HEK293 (cell line): ENCODE data around the gene MAGI1.

Experiments
- CTCF ChIA-PET: fragments of 350-600 bp; formaldehyde crosslinking; extraction: SDS; loops from one replicate; lab custom pipeline; 2021; ENCODE audit warnings: antibody characterized with exemption; lab: Yijun Ruan, JAX
- POLR2A ChIA-PET: fragments of 300-600 bp; formaldehyde crosslinking; extraction: SDS; loops from one replicate; lab custom pipeline; 2020; ENCODE audit warnings: antibody characterized with exemption, inconsistent platforms; lab: Yijun Ruan, JAX
- H3K27ac ChIP-seq: fragments of 200-500 bp; sonication (Bioruptor generic); 2 replicates; pipeline ENCODE4 v1.5.1; 2014; ENCODE audit warnings: low read depth, low read length, control low read depth, inconsistent platforms; ENCODE audit errors: extremely low read depth
- H3K36me3 ChIP-seq, 2 experiments: fragments of 200-500 bp in 1 of 2; sonication (Bioruptor generic) in 1 of 2; 1 replicate in 1 of 2; 2 replicates in 1 of 2; pipeline ENCODE4 v1.5.1; 2014 to 2017; ENCODE audit warnings: inconsistent platforms in 2 of 2, low read length in 2 of 2; ENCODE audit not compliant: control insufficient read depth in 2 of 2, insufficient read depth in 1 of 2
- H3K4me1 ChIP-seq: fragments of 200-500 bp; sonication (Bioruptor generic); 2 replicates; pipeline ENCODE4 v1.5.1; 2014; ENCODE audit warnings: mild to moderate bottlenecking, low read length, inconsistent platforms; ENCODE audit not compliant: control insufficient read depth, insufficient read depth
- H3K4me3 ChIP-seq: 2 replicates; pipeline ENCODE4 v1.5.1; 2011; ENCODE audit warnings: low read depth, mild to moderate bottlenecking, control low read depth, low read length, moderate library complexity
- H3K9me3 ChIP-seq: fragments of 200-500 bp; sonication (Bioruptor generic); 2 replicates; pipeline ENCODE4 v1.5.1; 2014; ENCODE audit warnings: low read depth, low read length, inconsistent platforms; ENCODE audit not compliant: control insufficient read depth, insufficient read depth
- KLF8 ChIP-seq: fragments of 450-650 bp; formaldehyde crosslinking; IDR thresholded peaks from 2 replicates; pipeline ENCODE4 v1.5.1; 2016; ENCODE audit warnings: missing biosample characterization, missing genetic modification characterization
- ZBTB21 ChIP-seq: fragments of 450-650 bp; formaldehyde crosslinking; IDR thresholded peaks from 2 replicates; pipeline ENCODE4 v1.5.1; 2017; ENCODE audit warnings: missing biosample characterization, missing genetic modification characterization
- ZNF175 ChIP-seq: fragments of 450-650 bp; formaldehyde crosslinking; IDR thresholded peaks from 2 replicates; pipeline ENCODE4 v1.5.1; 2016; ENCODE audit warnings: missing biosample characterization, missing genetic modification characterization
- ZNF214 ChIP-seq: fragments of 450-650 bp; formaldehyde crosslinking; IDR thresholded peaks from 2 replicates; pipeline ENCODE4 v1.5.1; 2017; ENCODE audit warnings: missing biosample characterization, mild to moderate bottlenecking, missing genetic modification characterization, borderline replicate concordance
- ZNF221 ChIP-seq: fragments of 450-650 bp; formaldehyde crosslinking; IDR thresholded peaks from 2 replicates; pipeline ENCODE4 v1.5.1; 2017; ENCODE audit warnings: missing biosample characterization, missing genetic modification characterization, borderline replicate concordance
- ZNF341 ChIP-seq: fragments of 450-650 bp; formaldehyde crosslinking; IDR thresholded peaks from 2 replicates; pipeline ENCODE4; 2016; ENCODE audit warnings: low read depth, missing biosample characterization, missing genetic modification characterization
- ZNF391 ChIP-seq: fragments of 450-650 bp; formaldehyde crosslinking; IDR thresholded peaks from 2 replicates; pipeline ENCODE4 v1.5.1; 2016; ENCODE audit warnings: low read depth, missing biosample characterization, missing genetic modification characterization, borderline replicate concordance
- ZNF416 ChIP-seq: fragments of 450-650 bp; formaldehyde crosslinking; IDR thresholded peaks from 2 replicates; pipeline ENCODE4 v1.5.1; 2016; ENCODE audit warnings: missing biosample characterization, missing genetic modification characterization
- ZNF423 ChIP-seq: fragments of 450-650 bp; formaldehyde crosslinking; IDR thresholded peaks from 2 replicates; pipeline ENCODE4 v1.5.1; 2016; ENCODE audit warnings: missing biosample characterization, missing genetic modification characterization
- ZNF571 ChIP-seq: fragments of 450-650 bp; formaldehyde crosslinking; IDR thresholded peaks from 2 replicates; pipeline ENCODE4 v1.5.0; 2017; ENCODE audit warnings: missing biosample characterization, missing genetic modification characterization
- ZNF701 ChIP-seq: fragments of 450-650 bp; formaldehyde crosslinking; IDR thresholded peaks from 2 replicates; pipeline ENCODE4 v1.5.1; 2016; ENCODE audit warnings: missing biosample characterization, missing genetic modification characterization
- ZNF747 ChIP-seq: fragments of 450-650 bp; formaldehyde crosslinking; IDR thresholded peaks from 2 replicates; pipeline ENCODE4 v1.5.1; 2016; ENCODE audit warnings: missing biosample characterization, missing genetic modification characterization
- ZNF777 ChIP-seq: fragments of 450-650 bp; formaldehyde crosslinking; IDR thresholded peaks from 2 replicates; pipeline ENCODE4 v1.5.1; 2017; ENCODE audit warnings: missing biosample characterization, missing genetic modification characterization, borderline replicate concordance
- ZNF792 ChIP-seq: fragments of 450-650 bp; formaldehyde crosslinking; IDR thresholded peaks from 2 replicates; pipeline ENCODE4 v1.5.1; 2016; ENCODE audit warnings: missing biosample characterization, missing genetic modification characterization
- ZSCAN16 ChIP-seq: fragments of 450-650 bp; formaldehyde crosslinking; IDR thresholded peaks from 2 replicates; pipeline ENCODE4 v1.5.1; 2016; ENCODE audit warnings: missing biosample characterization, missing genetic modification characterization
- TF ChIP-seq, protein P1 (sequence below): fragments of 450-650 bp; formaldehyde crosslinking; IDR thresholded peaks from 2 replicates; pipeline ENCODE4 v1.5.1; 2016; ENCODE audit warnings: missing biosample characterization, missing genetic modification characterization, borderline replicate concordance
- TF ChIP-seq, protein P2 (sequence below): fragments of 450-650 bp; formaldehyde crosslinking; IDR thresholded peaks from 2 replicates; pipeline ENCODE4 v1.5.1; 2016; ENCODE audit warnings: missing biosample characterization, missing genetic modification characterization
- TF ChIP-seq, protein P3 (sequence below): fragments of 450-650 bp; formaldehyde crosslinking; conservative IDR thresholded peaks from 2 replicates; pipeline ENCODE4 v1.5.1; 2016; ENCODE audit warnings: low read depth, missing biosample characterization, missing genetic modification characterization
- TF ChIP-seq, protein P4 (sequence below): fragments of 450-650 bp; formaldehyde crosslinking; IDR thresholded peaks from 2 replicates; pipeline ENCODE4 v1.5.1; 2016; ENCODE audit warnings: missing biosample characterization, missing genetic modification characterization

The MAGI1 gene

DNA sequence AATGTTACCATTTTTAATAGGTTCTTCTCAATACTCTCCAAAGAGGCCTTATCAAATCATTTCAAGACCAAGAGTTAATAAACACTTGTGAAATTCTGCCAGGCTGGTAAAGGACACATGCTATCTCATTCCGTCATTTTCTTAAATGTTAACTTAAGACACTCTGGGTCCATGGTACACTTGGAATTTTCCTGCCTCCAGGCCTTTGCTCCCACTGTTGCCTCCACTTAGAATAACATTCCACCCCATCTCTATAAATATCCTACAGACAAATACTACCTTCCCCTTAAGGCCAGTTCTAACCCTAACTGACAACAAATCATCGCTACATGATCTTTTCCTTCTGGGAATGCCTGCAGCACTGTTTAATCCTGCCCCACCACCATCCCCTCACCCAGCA is 24.1 kb downstream of the MAGI1 start (continued):
- TF ChIP-seq, protein P1, sequence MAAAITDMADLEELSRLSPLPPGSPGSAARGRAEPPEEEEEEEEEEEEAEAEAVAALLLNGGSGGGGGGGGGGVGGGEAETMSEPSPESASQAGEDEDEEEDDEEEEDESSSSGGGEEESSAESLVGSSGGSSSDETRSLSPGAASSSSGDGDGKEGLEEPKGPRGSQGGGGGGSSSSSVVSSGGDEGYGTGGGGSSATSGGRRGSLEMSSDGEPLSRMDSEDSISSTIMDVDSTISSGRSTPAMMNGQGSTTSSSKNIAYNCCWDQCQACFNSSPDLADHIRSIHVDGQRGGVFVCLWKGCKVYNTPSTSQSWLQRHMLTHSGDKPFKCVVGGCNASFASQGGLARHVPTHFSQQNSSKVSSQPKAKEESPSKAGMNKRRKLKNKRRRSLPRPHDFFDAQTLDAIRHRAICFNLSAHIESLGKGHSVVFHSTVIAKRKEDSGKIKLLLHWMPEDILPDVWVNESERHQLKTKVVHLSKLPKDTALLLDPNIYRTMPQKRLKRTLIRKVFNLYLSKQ (tag by site-specific recombination): no peak
- no peak for TF ChIP-seq ZNF416
- no peak for TF ChIP-seq ZSCAN16 (tag by site-specific recombination)
- no peak for TF ChIP-seq ZNF571 (tag by site-specific recombination)

DNA sequence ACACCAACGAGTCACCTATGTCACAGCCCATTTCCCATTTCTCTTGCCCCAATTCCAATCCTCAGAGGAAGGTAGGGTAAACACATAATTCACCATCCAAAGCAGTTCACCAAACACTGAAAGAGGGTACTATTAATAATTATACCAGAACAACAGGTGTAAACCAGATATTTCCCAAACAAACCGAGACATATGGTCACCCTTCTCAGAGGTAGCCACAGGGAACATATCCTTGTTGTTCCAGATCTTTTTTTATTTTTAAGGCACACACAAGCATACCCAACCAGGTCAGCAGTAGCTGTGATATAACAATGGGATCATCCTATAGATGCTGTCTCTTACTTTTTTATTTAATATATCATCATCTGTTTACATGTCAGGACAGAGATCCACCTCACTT is 24.7 kb downstream of the MAGI1 start:
- TF ChIP-seq ZNF792 (tag by site-specific recombination) (no peak), ZNF391 (tag by site-specific recombination) (no peak), ZNF747 (tag by site-specific recombination) (no peak), ZNF341 (tag by site-specific recombination) (no peak), ZNF214 (tag by site-specific recombination) (no peak), ZNF175 (tag by site-specific recombination) (no peak)
- TF ChIP-seq, protein P2, sequence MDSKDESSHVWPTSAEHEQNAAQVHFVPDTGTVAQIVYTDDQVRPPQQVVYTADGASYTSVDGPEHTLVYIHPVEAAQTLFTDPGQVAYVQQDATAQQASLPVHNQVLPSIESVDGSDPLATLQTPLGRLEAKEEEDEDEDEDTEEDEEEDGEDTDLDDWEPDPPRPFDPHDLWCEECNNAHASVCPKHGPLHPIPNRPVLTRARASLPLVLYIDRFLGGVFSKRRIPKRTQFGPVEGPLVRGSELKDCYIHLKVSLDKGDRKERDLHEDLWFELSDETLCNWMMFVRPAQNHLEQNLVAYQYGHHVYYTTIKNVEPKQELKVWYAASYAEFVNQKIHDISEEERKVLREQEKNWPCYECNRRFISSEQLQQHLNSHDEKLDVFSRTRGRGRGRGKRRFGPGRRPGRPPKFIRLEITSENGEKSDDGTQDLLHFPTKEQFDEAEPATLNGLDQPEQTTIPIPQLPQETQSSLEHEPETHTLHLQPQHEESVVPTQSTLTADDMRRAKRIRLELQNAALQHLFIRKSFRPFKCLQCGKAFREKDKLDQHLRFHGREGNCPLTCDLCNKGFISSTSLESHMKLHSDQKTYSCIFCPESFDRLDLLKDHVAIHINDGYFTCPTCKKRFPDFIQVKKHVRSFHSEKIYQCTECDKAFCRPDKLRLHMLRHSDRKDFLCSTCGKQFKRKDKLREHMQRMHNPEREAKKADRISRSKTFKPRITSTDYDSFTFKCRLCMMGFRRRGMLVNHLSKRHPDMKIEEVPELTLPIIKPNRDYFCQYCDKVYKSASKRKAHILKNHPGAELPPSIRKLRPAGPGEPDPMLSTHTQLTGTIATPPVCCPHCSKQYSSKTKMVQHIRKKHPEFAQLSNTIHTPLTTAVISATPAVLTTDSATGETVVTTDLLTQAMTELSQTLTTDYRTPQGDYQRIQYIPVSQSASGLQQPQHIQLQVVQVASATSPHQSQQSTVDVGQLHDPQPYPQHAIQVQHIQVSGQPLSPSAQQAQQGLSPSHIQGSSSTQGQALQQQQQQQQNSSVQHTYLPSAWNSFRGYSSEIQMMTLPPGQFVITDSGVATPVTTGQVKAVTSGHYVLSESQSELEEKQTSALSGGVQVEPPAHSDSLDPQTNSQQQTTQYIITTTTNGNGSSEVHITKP (tag by site-specific recombination): no peak
- TF ChIP-seq, protein P3, sequence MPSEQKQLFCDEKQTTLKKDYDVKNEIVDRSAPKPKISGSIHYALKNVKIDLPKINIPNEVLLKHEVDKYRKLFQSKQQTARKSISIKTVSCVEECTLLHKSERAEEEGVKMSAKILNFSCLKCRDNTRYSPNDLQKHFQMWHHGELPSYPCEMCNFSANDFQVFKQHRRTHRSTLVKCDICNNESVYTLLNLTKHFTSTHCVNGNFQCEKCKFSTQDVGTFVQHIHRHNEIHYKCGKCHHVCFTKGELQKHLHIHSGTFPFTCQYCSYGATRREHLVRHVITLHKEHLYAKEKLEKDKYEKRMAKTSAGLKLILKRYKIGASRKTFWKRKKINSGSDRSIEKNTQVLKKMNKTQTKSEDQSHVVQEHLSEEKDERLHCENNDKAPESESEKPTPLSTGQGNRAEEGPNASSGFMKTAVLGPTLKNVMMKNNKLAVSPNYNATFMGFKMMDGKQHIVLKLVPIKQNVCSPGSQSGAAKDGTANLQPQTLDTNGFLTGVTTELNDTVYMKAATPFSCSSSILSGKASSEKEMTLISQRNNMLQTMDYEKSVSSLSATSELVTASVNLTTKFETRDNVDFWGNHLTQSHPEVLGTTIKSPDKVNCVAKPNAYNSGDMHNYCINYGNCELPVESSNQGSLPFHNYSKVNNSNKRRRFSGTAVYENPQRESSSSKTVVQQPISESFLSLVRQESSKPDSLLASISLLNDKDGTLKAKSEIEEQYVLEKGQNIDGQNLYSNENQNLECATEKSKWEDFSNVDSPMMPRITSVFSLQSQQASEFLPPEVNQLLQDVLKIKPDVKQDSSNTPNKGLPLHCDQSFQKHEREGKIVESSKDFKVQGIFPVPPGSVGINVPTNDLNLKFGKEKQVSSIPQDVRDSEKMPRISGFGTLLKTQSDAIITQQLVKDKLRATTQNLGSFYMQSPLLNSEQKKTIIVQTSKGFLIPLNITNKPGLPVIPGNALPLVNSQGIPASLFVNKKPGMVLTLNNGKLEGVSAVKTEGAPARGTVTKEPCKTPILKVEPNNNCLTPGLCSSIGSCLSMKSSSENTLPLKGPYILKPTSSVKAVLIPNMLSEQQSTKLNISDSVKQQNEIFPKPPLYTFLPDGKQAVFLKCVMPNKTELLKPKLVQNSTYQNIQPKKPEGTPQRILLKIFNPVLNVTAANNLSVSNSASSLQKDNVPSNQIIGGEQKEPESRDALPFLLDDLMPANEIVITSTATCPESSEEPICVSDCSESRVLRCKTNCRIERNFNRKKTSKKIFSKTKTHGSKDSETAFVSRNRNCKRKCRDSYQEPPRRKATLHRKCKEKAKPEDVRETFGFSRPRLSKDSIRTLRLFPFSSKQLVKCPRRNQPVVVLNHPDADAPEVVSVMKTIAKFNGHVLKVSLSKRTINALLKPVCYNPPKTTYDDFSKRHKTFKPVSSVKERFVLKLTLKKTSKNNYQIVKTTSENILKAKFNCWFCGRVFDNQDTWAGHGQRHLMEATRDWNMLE: no peak
- H3K36me3 ChIP-seq: no peaks in the 10 kb centered on the region
- no peak overlapping the region for H3K27ac ChIP-seq
- CTCF ChIA-PET: no interaction called here
- POLR2A ChIA-PET: no interaction called here
- H3K9me3 ChIP-seq: no peaks in the 10 kb centered on the region
- no peaks in the 10 kb centered on the region for H3K4me1 ChIP-seq
- H3K4me3 ChIP-seq: no peak overlapping the region

DNA sequence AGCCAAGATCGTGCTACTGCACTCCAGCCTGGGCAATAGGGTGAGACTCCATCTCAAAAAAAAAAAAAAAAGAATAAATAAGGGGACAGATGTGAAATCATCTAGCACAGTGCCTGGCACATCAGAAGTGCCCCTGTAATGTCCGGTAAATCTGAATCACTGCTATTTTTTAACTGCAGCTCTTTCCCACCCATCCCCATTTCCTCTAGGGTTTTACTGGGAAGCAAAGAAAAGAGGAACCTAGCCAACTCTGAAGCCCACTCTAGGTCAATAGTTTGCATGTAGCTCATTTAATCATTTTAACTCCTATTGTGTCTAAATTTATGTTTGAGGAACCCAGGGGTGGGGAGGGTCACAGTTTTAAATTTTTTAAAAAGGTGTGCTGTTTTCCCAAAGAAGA is 26.0 kb downstream of the MAGI1 start:
- POLR2A ChIA-PET: no interaction called here
- TF ChIP-seq ZBTB21 (tag by site-specific recombination) (no peak), ZNF221 (tag by site-specific recombination) (no peak), KLF8 (tag by site-specific recombination) (no peak), ZNF701 (tag by site-specific recombination) (no peak), ZNF423 (no peak), ZNF777 (tag by site-specific recombination) (no peak)
- TF ChIP-seq, protein P4, sequence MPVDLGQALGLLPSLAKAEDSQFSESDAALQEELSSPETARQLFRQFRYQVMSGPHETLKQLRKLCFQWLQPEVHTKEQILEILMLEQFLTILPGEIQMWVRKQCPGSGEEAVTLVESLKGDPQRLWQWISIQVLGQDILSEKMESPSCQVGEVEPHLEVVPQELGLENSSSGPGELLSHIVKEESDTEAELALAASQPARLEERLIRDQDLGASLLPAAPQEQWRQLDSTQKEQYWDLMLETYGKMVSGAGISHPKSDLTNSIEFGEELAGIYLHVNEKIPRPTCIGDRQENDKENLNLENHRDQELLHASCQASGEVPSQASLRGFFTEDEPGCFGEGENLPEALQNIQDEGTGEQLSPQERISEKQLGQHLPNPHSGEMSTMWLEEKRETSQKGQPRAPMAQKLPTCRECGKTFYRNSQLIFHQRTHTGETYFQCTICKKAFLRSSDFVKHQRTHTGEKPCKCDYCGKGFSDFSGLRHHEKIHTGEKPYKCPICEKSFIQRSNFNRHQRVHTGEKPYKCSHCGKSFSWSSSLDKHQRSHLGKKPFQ (tag by site-specific recombination): no peak

More for the DNA sequence above, 26.0 kb downstream of the MAGI1 start:
- Histone ChIP-seq H3K4me1 (no peaks in the 10 kb centered on the region), H3K27ac (no peak overlapping the region), H3K4me3 (no peak overlapping the region), H3K9me3 (no peaks in the 10 kb centered on the region), H3K36me3 (no peaks in the 10 kb centered on the region)
- CTCF ChIA-PET: no interaction called here
